CD4-positive, alpha-beta T cell treated with Interleukin-4 for 4 hours (primary cell): ENCODE data around the gene SRPK2.

Experiments used
- DNase-seq: peaks from one replicate; pipeline ENCODE4 v3.0.0-alpha.2; 2020

Gene SRPK2

GRCh38 chr7:105073143-105073542, 315.6 kb downstream of the SRPK2 start:
- DNase-seq, result no peak

- DNase-seq, result no peak
These were observed 319.8 kb downstream of the SRPK2 start for GRCh38 chr7:105068886-105069285.

GRCh38 chr7:105067691-105068090, 321.0 kb downstream of the SRPK2 start:
- no peak for DNase-seq
